ENCODE measurements around the gene FBH1.

DNA sequence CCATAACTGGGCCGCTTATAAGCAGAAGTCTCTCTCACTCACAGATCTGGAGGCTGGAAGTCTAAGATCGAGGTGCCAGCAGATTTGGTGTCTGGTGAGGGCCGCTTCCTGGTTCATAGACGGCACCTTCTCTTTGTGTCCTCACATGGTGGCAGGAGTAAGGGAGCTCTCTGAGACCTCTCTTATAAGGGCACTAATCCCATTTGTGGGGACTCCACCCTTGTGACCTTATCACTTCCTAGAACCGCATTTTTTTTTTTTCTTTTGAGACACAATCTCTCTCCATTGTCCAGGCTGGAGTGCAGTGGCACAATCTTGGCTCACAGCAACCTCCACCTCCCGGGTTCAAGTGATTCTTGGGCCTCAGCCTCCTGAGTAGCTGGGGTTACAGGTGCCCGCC is 8.1 kb downstream of the FBH1 start:
- TF ChIP-seq, protein P1, sequence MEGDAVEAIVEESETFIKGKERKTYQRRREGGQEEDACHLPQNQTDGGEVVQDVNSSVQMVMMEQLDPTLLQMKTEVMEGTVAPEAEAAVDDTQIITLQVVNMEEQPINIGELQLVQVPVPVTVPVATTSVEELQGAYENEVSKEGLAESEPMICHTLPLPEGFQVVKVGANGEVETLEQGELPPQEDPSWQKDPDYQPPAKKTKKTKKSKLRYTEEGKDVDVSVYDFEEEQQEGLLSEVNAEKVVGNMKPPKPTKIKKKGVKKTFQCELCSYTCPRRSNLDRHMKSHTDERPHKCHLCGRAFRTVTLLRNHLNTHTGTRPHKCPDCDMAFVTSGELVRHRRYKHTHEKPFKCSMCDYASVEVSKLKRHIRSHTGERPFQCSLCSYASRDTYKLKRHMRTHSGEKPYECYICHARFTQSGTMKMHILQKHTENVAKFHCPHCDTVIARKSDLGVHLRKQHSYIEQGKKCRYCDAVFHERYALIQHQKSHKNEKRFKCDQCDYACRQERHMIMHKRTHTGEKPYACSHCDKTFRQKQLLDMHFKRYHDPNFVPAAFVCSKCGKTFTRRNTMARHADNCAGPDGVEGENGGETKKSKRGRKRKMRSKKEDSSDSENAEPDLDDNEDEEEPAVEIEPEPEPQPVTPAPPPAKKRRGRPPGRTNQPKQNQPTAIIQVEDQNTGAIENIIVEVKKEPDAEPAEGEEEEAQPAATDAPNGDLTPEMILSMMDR (IDR thresholded peaks at IDR 0.05 in 2 of 3, conservative IDR thresholded peaks at IDR 0.05 in 1 of 3; ENCODE audit: control insufficient read depth in 2 of 3, extremely low read depth in 1 of 3, insufficient read depth in 1 of 3, low read depth in 3 of 3, low read length in 3 of 3): no peak
- TF ChIP-seq POLR2AphosphoS5 (IDR thresholded peaks at IDR 0.05; ENCODE audit: low read length): no peak
- no peak for TF ChIP-seq EP300 (IDR thresholded peaks at IDR 0.05; ENCODE audit: borderline replicate concordance in 1 of 2, control insufficient read depth in 1 of 2, low read depth in 2 of 2, low read length in 2 of 2)
- no peak for TF ChIP-seq ZZZ3 (IDR thresholded peaks at IDR 0.05; ENCODE audit: control insufficient read depth, insufficient read length, low read depth)
- TF ChIP-seq MYC (IDR thresholded peaks at IDR 0.05; ENCODE audit: insufficient read depth, insufficient read length, insufficient replicate concordance, low read length, severe bottlenecking): no peak

Measured in GM12878 (cell line).